GM21447 (cell line): ENCODE results near the gene PAX8.
A peak's percentile ranks its signal among the peaks of the same experiment; 100 is the strongest.

Experiments used
- ATAC-seq: cut with Tn5 transposase; IDR thresholded peaks from one replicate; pipeline ENCODE4 v1.9.1; 2021; ENCODE audit not compliant: unreplicated experiment

The PAX8 gene

GRCh38 chr2:113238871-113239839 is 39.6 kb downstream of the PAX8 start:
- no peak for ATAC-seq

- no peak for ATAC-seq
Observed at GRCh38 chr2:113237604-113238160, 41.0 kb downstream of the PAX8 start.

GRCh38 chr2:113236367-113237159 is 42.2 kb downstream of the PAX8 start:
- no peak for ATAC-seq

- ATAC-seq: peak; percentile 69
Observed at GRCh38 chr2:113235347-113236226, 43.1 kb downstream of the PAX8 start.

- peak; percentile 19 for ATAC-seq
Observed at GRCh38 chr2:113234721-113235346, 43.9 kb downstream of the PAX8 start.

GRCh38 chr2:113233593-113234550 is 44.8 kb downstream of the PAX8 start:
- ATAC-seq: no peak

- no peak for ATAC-seq
Observed at GRCh38 chr2:113232740-113233139, 46.0 kb downstream of the PAX8 start.

GRCh38 chr2:113232123-113232522 is 46.6 kb downstream of the PAX8 start:
- no peak for ATAC-seq

- no peak for ATAC-seq
Observed at GRCh38 chr2:113231064-113231463, 47.7 kb downstream of the PAX8 start.

- no peak for ATAC-seq
Observed at GRCh38 chr2:113230531-113230930, 48.2 kb downstream of the PAX8 start.

- no peak for ATAC-seq
Observed at GRCh38 chr2:113229795-113230194, 48.9 kb downstream of the PAX8 start.

GRCh38 chr2:113228991-113229716 is 49.6 kb downstream of the PAX8 start:
- no peak for ATAC-seq

- no peak for ATAC-seq
Observed at GRCh38 chr2:113228351-113228750, 50.4 kb downstream of the PAX8 start.

GRCh38 chr2:113227698-113228097 is 51.0 kb downstream of the PAX8 start:
- no peak for ATAC-seq

- ATAC-seq: no peak
Observed at GRCh38 chr2:113227290-113227689, 51.4 kb downstream of the PAX8 start.

- ATAC-seq: no peak
Observed at GRCh38 chr2:113226462-113226861, 52.3 kb downstream of the PAX8 start.

- no peak for ATAC-seq
Observed at GRCh38 chr2:113225263-113226259, 53.2 kb downstream of the PAX8 start.
